HepG2 (cell line): Measurements from ENCODE around the gene DACT2. TPM values are rescaled to one million over a fixed set of nuclear protein-coding genes. Genes with fewer than 3 reads are reported as not detected.

ENCODE experiments used
- ARID5B ChIP-seq: IDR thresholded peaks from 2 replicates; pipeline ENCODE4 v1.4.0; 2020; ENCODE audit warnings: mild to moderate bottlenecking, missing genetic modification reagents
- BCL6 ChIP-seq: IDR thresholded peaks from 2 replicates; pipeline ENCODE4 v1.6.1; 2016; ENCODE audit warnings: missing genetic modification reagents, missing compliant biosample characterization
- EHMT2 ChIP-seq: fragments of 200-600 bp; sonication (generic); IDR thresholded peaks from 2 replicates; pipeline ENCODE4 v1.7.0; 2017; ENCODE audit warnings: antibody characterized with exemption, low read depth, low read length, borderline replicate concordance
- ELF3 ChIP-seq: IDR thresholded peaks from 2 replicates; pipeline ENCODE4 v1.6.1; 2016; ENCODE audit warnings: missing genetic modification reagents, missing compliant biosample characterization
- HMGXB4 ChIP-seq, 2 experiments: sonication (generic) in 1 of 2; formaldehyde crosslinking in 1 of 2; IDR thresholded peaks; 2 replicates each; pipeline versions ENCODE4 v1.4.0 to v1.6.1; 2018 to 2020; ENCODE audit warnings: missing genetic modification reagents in 2 of 2, borderline replicate concordance in 1 of 2, low read depth in 1 of 2, mild to moderate bottlenecking in 1 of 2, missing biosample characterization in 1 of 2
- IRF2 ChIP-seq: IDR thresholded peaks from 2 replicates; pipeline ENCODE4 v1.6.1; 2018; ENCODE audit warnings: missing genetic modification reagents, missing compliant biosample characterization
- LCORL ChIP-seq, 2 experiments: fragments of 450-650 bp in 1 of 2; sonication (generic) in 1 of 2; formaldehyde crosslinking in 1 of 2; IDR thresholded peaks; 2 replicates each; pipeline versions ENCODE4 v1.5.0 to v1.6.1; 2017 to 2020; ENCODE audit warnings: antibody characterized with exemption in 1 of 2, missing genetic modification reagents in 1 of 2
- MZF1 ChIP-seq: sonication (generic); formaldehyde crosslinking; IDR thresholded peaks from 2 replicates; pipeline ENCODE4 v1.8.1; 2023; ENCODE audit warnings: mild to moderate bottlenecking, missing genetic modification reagents, borderline replicate concordance
- NR2F1 ChIP-seq, 2 experiments: fragments of 450-650 bp in 1 of 2; formaldehyde crosslinking in 1 of 2; IDR thresholded peaks; 2 replicates each; pipeline versions ENCODE4 v1.5.0 to v1.6.1; 2016 to 2020; ENCODE audit warnings: mild to moderate bottlenecking in 1 of 2, missing compliant biosample characterization in 1 of 2, missing genetic modification reagents in 1 of 2, moderate library complexity in 1 of 2
- POGK ChIP-seq: sonication (generic); formaldehyde crosslinking; conservative IDR thresholded peaks from 2 replicates; pipeline ENCODE4 v1.8.0; 2022; ENCODE audit warnings: mild to moderate bottlenecking, moderate library complexity, missing genetic modification reagents
- SNAPC2 ChIP-seq: sonication (generic); formaldehyde crosslinking; IDR thresholded peaks from 2 replicates; pipeline ENCODE4 v1.8.1; 2022; ENCODE audit warnings: mild to moderate bottlenecking, missing genetic modification reagents
- ZGPAT ChIP-seq: IDR thresholded peaks from 2 replicates; pipeline ENCODE4 v1.6.1; 2016; ENCODE audit warnings: mild to moderate bottlenecking
- ZNF430 ChIP-seq: sonication (generic); formaldehyde crosslinking; IDR thresholded peaks from 2 replicates; pipeline ENCODE4 v1.9.0; 2021; ENCODE audit warnings: mild to moderate bottlenecking, missing genetic modification reagents
- ZNF574 ChIP-seq: sonication (generic); formaldehyde crosslinking; IDR thresholded peaks from 2 replicates; pipeline ENCODE4 v1.4.0; 2020; ENCODE audit warnings: missing genetic modification reagents
- ZNF747 ChIP-seq: sonication (generic); formaldehyde crosslinking; IDR thresholded peaks from 2 replicates; pipeline ENCODE4 v1.8.1; 2023; ENCODE audit warnings: missing genetic modification reagents, mild to moderate bottlenecking, borderline replicate concordance
- polyA plus RNA-seq, 8 experiments: library from polyadenylated mRNA; depleted of rRNA in 3 of 8; stranded (reverse) in 7 of 8; unstranded in 1 of 8; fragments of >200 nt; fragmentation: Illumina TruSeq in 4 of 8; extraction: Trizol in 4 of 8; gene quantifications; 2 replicates each; pipeline versions ENCODE4 v1.2.1 to v1.2.3, GENCODE V29; 2011 to 2016; ENCODE audit warnings: low read depth in 4 of 8, missing spikeins in 1 of 8, mixed read lengths in 1 of 8; ENCODE audit not compliant: insufficient read depth in 1 of 8
- total RNA-seq, 5 experiments: library from RNA; depleted of rRNA; stranded (reverse); fragments of >200 nt; fragmentation: Illumina TruSeq; extraction: Trizol; gene quantifications; 2 replicates each; pipeline ENCODE4 v1.2.3, GENCODE V29; 2016; ENCODE audit warnings: low read depth in 1 of 5

The DACT2 gene
- total and polyA plus RNA-seq, 2 of the 13 experiments (the other 11 are each of a cell fraction or from before 2014, with no cell fraction given): 0.15 TPM; not detected in 1

- TF ChIP-seq LCORL (IDR thresholded peaks at IDR 0.05): no peak
- TF ChIP-seq LCORL (CRISPR knock-in tag; IDR thresholded peaks at IDR 0.05): peak; percentile 95
- peak; percentile 86 for TF ChIP-seq BCL6 (CRISPR knock-in tag)
- TF ChIP-seq NR2F1 (CRISPR knock-in tag; IDR thresholded peaks at IDR 0.05): peak; percentile 64 to 85; a peak in 2 of 4 replicates
- TF ChIP-seq ZGPAT (CRISPR knock-in tag): peak; percentile 68
- no peak for TF ChIP-seq MZF1 (CRISPR knock-in tag)
- no peak for TF ChIP-seq EHMT2
- peak; percentile 94 for TF ChIP-seq ARID5B (CRISPR knock-in tag)
- TF ChIP-seq ZNF574 (CRISPR knock-in tag): peak; percentile 71
- TF ChIP-seq ELF3: peak; percentile 91
- peak; percentile 70; the same call in 1 of the 2 replicates for TF ChIP-seq IRF2 (CRISPR knock-in tag)
- TF ChIP-seq POGK (CRISPR knock-in tag): no peak; the same call in 1 of the 2 replicates
- no peak for TF ChIP-seq SNAPC2 (CRISPR knock-in tag)
- peak; percentile 80; the same call in 1 of the 2 replicates for TF ChIP-seq ZNF430 (CRISPR knock-in tag)
- TF ChIP-seq ZNF747 (CRISPR knock-in tag): peak; percentile 90; the same call in 1 of the 2 replicates
- TF ChIP-seq HMGXB4 (CRISPR knock-in tag; IDR thresholded peaks at IDR 0.05; ENCODE audit: borderline replicate concordance in 1 of 2, low read depth in 1 of 2): 0 out of 4 replicates have a peak, but pooled peaks of 1 of the 2 experiments have one; percentile 22
Measured at GRCh38 chr6:168282985-168283685, 36.4 kb downstream of the DACT2 start (continued).
